Muscle layer of duodenum (tissue), 2 donors: ENCODE data around the gene ZFYVE1.
A peak's percentile ranks its signal among the peaks of the same experiment; 100 is the strongest.
"Not testable (repeated sequence)": the region's sequence is repeated elsewhere in the genome, so short reads cannot be mapped to it uniquely, and the experiment has no call there.

Experiments used
- H3K27ac ChIP-seq: one replicate; pipeline ENCODE4 v1.7.0; 2013; ENCODE audit warnings: mild to moderate bottlenecking, low read length
- H3K27me3 ChIP-seq: one replicate; pipeline ENCODE4 v1.7.0; 2013; ENCODE audit warnings: low read depth, mild to moderate bottlenecking, control low read depth, low read length
- H3K36me3 ChIP-seq, 2 donors: one replicate each; pipeline ENCODE4 v1.7.0; 2013; ENCODE audit warnings: low read length in 2 of 2, control low read depth in 1 of 2, mild to moderate bottlenecking in 1 of 2; ENCODE audit not compliant: insufficient read depth in 2 of 2, control insufficient read depth in 1 of 2
- H3K4me1 ChIP-seq, 2 donors: one replicate each; pipeline ENCODE4 v1.7.0; 2013; ENCODE audit warnings: low read length in 2 of 2, mild to moderate bottlenecking in 2 of 2, control low read depth in 1 of 2, moderate library complexity in 1 of 2; ENCODE audit not compliant: insufficient read depth in 2 of 2, control insufficient read depth in 1 of 2
- H3K4me3 ChIP-seq, 2 donors: one replicate each; pipeline ENCODE4 v1.7.0; 2013; ENCODE audit warnings: low read length in 2 of 2, low read depth in 1 of 2, mild to moderate bottlenecking in 1 of 2
- H3K9me3 ChIP-seq, 2 donors: one replicate each; pipeline ENCODE4 v1.7.0; 2013; ENCODE audit warnings: low read length in 2 of 2, control low read depth in 1 of 2, mild to moderate bottlenecking in 1 of 2; ENCODE audit not compliant: control insufficient read depth in 1 of 2
- donor health status: healthy.

The ZFYVE1 gene

GRCh38 chr14:73026845-73027542 lies at the start of gene ZFYVE1:
Gene ZFYVE1, minus strand, starts transcription at chr14:73027106. Its CDS starts 2,598 bp downstream, at chr14:73024508.
- peak within 1 kb of the TSS; percentile 78 to 79 for H3K4me3 ChIP-seq
- peaks cover 5 to 35% of the 10 kb centered on the region in 2 donors for H3K4me1 ChIP-seq
- H3K27me3 ChIP-seq: no peaks in the 10 kb centered on the region
- peak within 1 kb of the TSS; percentile 75 for H3K27ac ChIP-seq
- no peaks in the 10 kb centered on the region for H3K9me3 ChIP-seq
- peaks cover 8 to 9% of the 10 kb centered on the region in 2 donors for H3K36me3 ChIP-seq

- Histone ChIP-seq H3K27me3 (no peaks in the 10 kb centered on the region), H3K4me1 (peaks cover 0 to 9% of the 10 kb centered on the region in 2 donors), H3K36me3 (peaks cover 12 to 16% of the 10 kb centered on the region in 2 donors), H3K27ac (no peak overlapping the region), H3K4me3 (no peak overlapping the region), H3K9me3 (no peaks in the 10 kb centered on the region)
These were observed 42.7 kb upstream of the ZFYVE1 start for GRCh38 chr14:73069585-73069984.

GRCh38 chr14:73058922-73059673 lies 32.2 kb upstream of the ZFYVE1 start:
- peaks cover 5 to 6% of the 10 kb centered on the region in 2 donors for H3K36me3 ChIP-seq

GRCh38 chr14:73058224-73058921 lies 31.5 kb upstream of the ZFYVE1 start, which contains the start of gene RBM25:
Gene RBM25, plus strand, starts transcription at chr14:73058534. Its CDS starts 13,108 bp downstream, at chr14:73071642.
- Histone ChIP-seq H3K4me1 (peaks cover 3 to 33% of the 10 kb centered on the region in 2 donors), H3K36me3 (peaks cover 0 to 5% of the 10 kb centered on the region in 2 donors), H3K9me3 (no peaks in the 10 kb centered on the region)

More at GRCh38 chr14:73058922-73059673, 32.2 kb upstream of the ZFYVE1 start:
- H3K27me3 ChIP-seq: no peaks in the 10 kb centered on the region
- H3K4me3 ChIP-seq: peak overlapping the region; percentile 93 to 97
- H3K4me1 ChIP-seq: peaks cover 3 to 33% of the 10 kb centered on the region in 2 donors
- peak overlapping the region; percentile 95 for H3K27ac ChIP-seq
- H3K9me3 ChIP-seq: no peaks in the 10 kb centered on the region

GRCh38 chr14:73057944-73058223 lies 31.0 kb upstream of the ZFYVE1 start:
- peak overlapping the region; percentile 95 for H3K27ac ChIP-seq
- peaks cover 0 to 5% of the 10 kb centered on the region in 2 donors for H3K36me3 ChIP-seq
- no peaks in the 10 kb centered on the region for H3K9me3 ChIP-seq
- H3K4me1 ChIP-seq: peaks cover 3 to 32% of the 10 kb centered on the region in 2 donors
- H3K4me3 ChIP-seq: peak overlapping the region; percentile 93 to 97
- H3K27me3 ChIP-seq: no peaks in the 10 kb centered on the region

More at GRCh38 chr14:73058224-73058921, 31.5 kb upstream of the ZFYVE1 start, which contains the start of gene RBM25:
- Histone ChIP-seq H3K27ac (peak within 1 kb of the TSS; percentile 95), H3K27me3 (no peaks in the 10 kb centered on the region), H3K4me3 (peak within 1 kb of the TSS; percentile 93 to 97)

- no peak overlapping the region for H3K27ac ChIP-seq
- H3K4me3 ChIP-seq: no peak overlapping the region
- H3K36me3 ChIP-seq: peaks cover 0 to 5% of the 10 kb centered on the region in 2 donors
- peaks cover 3 to 7% of the 10 kb centered on the region in 2 donors for H3K4me1 ChIP-seq
- H3K9me3 ChIP-seq: no peaks in the 10 kb centered on the region
- H3K27me3 ChIP-seq: no peaks in the 10 kb centered on the region
These were observed 28.3 kb upstream of the ZFYVE1 start for GRCh38 chr14:73055251-73055650.

- Histone ChIP-seq H3K4me1 (no peaks in the 10 kb centered on the region), H3K27ac (no peak overlapping the region), H3K4me3 (no peak overlapping the region), H3K9me3 (no peaks in the 10 kb centered on the region), H3K27me3 (no peaks in the 10 kb centered on the region), H3K36me3 (no peaks in the 10 kb centered on the region)
These were observed 22.5 kb upstream of the ZFYVE1 start for GRCh38 chr14:73049428-73049827.

- Histone ChIP-seq H3K36me3 (no peaks in the 10 kb centered on the region), H3K27ac (no peak overlapping the region), H3K4me3 (no peak overlapping the region), H3K4me1 (no peaks in the 10 kb centered on the region), H3K27me3 (no peaks in the 10 kb centered on the region), H3K9me3 (no peaks in the 10 kb centered on the region)
These were observed 20.9 kb upstream of the ZFYVE1 start for GRCh38 chr14:73047808-73048207.

GRCh38 chr14:73036706-73037450 lies 10.0 kb upstream of the ZFYVE1 start:
- H3K27me3 ChIP-seq, H3K4me1 ChIP-seq: not testable (repeated sequence)

GRCh38 chr14:73027984-73028383 lies 1.1 kb upstream of the ZFYVE1 start:
- Histone ChIP-seq H3K36me3 (peaks cover 8 to 9% of the 10 kb centered on the region in 2 donors), H3K27me3 (no peaks in the 10 kb centered on the region), H3K9me3 (no peaks in the 10 kb centered on the region), H3K4me3 (peak overlapping the region in 1 of 2 donors; percentile 79), H3K4me1 (peaks cover 5 to 27% of the 10 kb centered on the region in 2 donors), H3K27ac (no peak overlapping the region)

More at GRCh38 chr14:73036706-73037450, 10.0 kb upstream of the ZFYVE1 start:
- not testable (repeated sequence) for H3K36me3 ChIP-seq, H3K27ac ChIP-seq, H3K4me3 ChIP-seq, H3K9me3 ChIP-seq
